HG02970 (cell line): ENCODE measurements around the gene GPER1.

Experiments
- ATAC-seq: cut with Tn5 transposase; IDR thresholded peaks from one replicate; pipeline ENCODE4 v1.9.1; 2021; ENCODE audit warnings: mild to moderate bottlenecking, moderate library complexity, moderate number of reproducible peaks; ENCODE audit not compliant: unreplicated experiment, low FRiP score

The GPER1 gene

GRCh38 chr7:1086588-1087464 is 1.1 kb upstream of the GPER1 start:
- peak; percentile 65 for ATAC-seq

- ATAC-seq, result no peak
Measured at GRCh38 chr7:1087465-1087814, 473 bp upstream of the GPER1 start.

GRCh38 chr7:1090236-1090635 is 2.3 kb downstream of the GPER1 start:
- no peak for ATAC-seq

- no peak for ATAC-seq
Measured at GRCh38 chr7:1090686-1091643, 3.1 kb downstream of the GPER1 start.

- no peak for ATAC-seq
Measured at GRCh38 chr7:1091644-1092027, 3.7 kb downstream of the GPER1 start.

GRCh38 chr7:1092161-1092632 is 4.3 kb downstream of the GPER1 start:
- ATAC-seq, result no peak

GRCh38 chr7:1092806-1093501 is 5.0 kb downstream of the GPER1 start:
- no peak for ATAC-seq

- no peak for ATAC-seq
Measured at GRCh38 chr7:1093502-1093843, 5.6 kb downstream of the GPER1 start.

GRCh38 chr7:1093916-1094508 is 6.1 kb downstream of the GPER1 start:
- ATAC-seq, result no peak

GRCh38 chr7:1094870-1095269 is 7.0 kb downstream of the GPER1 start:
- no peak for ATAC-seq

GRCh38 chr7:1095621-1096155 is 7.8 kb downstream of the GPER1 start:
- ATAC-seq, result no peak

GRCh38 chr7:1096156-1097119 is 8.5 kb downstream of the GPER1 start:
- no peak for ATAC-seq

- ATAC-seq, result no peak
Measured at GRCh38 chr7:1097120-1097504, 9.2 kb downstream of the GPER1 start.

GRCh38 chr7:1098243-1099153 is 10.6 kb downstream of the GPER1 start:
- no peak for ATAC-seq

- ATAC-seq, result no peak
Measured at GRCh38 chr7:1099154-1099542, 11.2 kb downstream of the GPER1 start.

GRCh38 chr7:1099637-1100036 is 11.7 kb downstream of the GPER1 start:
- no peak for ATAC-seq

GRCh38 chr7:1100386-1100785 is 12.5 kb downstream of the GPER1 start:
- ATAC-seq, result no peak
